HG03439 (cell line): ENCODE measurements around the gene ZC3H11A.
"Not testable (repeated sequence)": the region's sequence is repeated elsewhere in the genome, so short reads cannot be mapped to it uniquely, and the experiment has no call there.

Experiments used
- ATAC-seq: cut with Tn5 transposase; IDR thresholded peaks from one replicate; pipeline ENCODE4 v1.9.1; 2021; ENCODE audit warnings: mild to moderate bottlenecking, moderate library complexity; ENCODE audit not compliant: unreplicated experiment

The ZC3H11A gene

GRCh38 chr1:203778789-203779188, 16.6 kb upstream of the ZC3H11A start:
- ATAC-seq = no peak

- ATAC-seq = no peak
Observed at GRCh38 chr1:203781962-203782361, 13.5 kb upstream of the ZC3H11A start.

GRCh38 chr1:203789966-203790365, 5.5 kb upstream of the ZC3H11A start:
- ATAC-seq = no peak

GRCh38 chr1:203791498-203791897, 3.9 kb upstream of the ZC3H11A start:
- ATAC-seq = no peak

GRCh38 chr1:203792486-203792885, 2.9 kb upstream of the ZC3H11A start:
- no peak for ATAC-seq

GRCh38 chr1:203793561-203793960, 1.9 kb upstream of the ZC3H11A start:
- ATAC-seq = not testable (repeated sequence)

- no peak for ATAC-seq
Observed at GRCh38 chr1:203794764-203795440, 521 bp upstream of the ZC3H11A start.

- ATAC-seq = no peak
Observed at GRCh38 chr1:203796236-203796605, 798 bp downstream of the ZC3H11A start.

- ATAC-seq = no peak
Observed at GRCh38 chr1:203797216-203797615, 1.8 kb downstream of the ZC3H11A start.

GRCh38 chr1:203797948-203798655, 2.7 kb downstream of the ZC3H11A start:
- no peak for ATAC-seq

GRCh38 chr1:203799157-203799556, 3.7 kb downstream of the ZC3H11A start:
- ATAC-seq = no peak

- no peak for ATAC-seq
Observed at GRCh38 chr1:203799971-203800370, 4.5 kb downstream of the ZC3H11A start.

- ATAC-seq = no peak
Observed at GRCh38 chr1:203805689-203806088, 10.3 kb downstream of the ZC3H11A start.

- ATAC-seq = no peak
Observed at GRCh38 chr1:203807196-203807595, 11.8 kb downstream of the ZC3H11A start.

- ATAC-seq = no peak
Observed at GRCh38 chr1:203813581-203814341, 18.3 kb downstream of the ZC3H11A start.

GRCh38 chr1:203818399-203818798, 23.0 kb downstream of the ZC3H11A start:
- ATAC-seq = no peak

- ATAC-seq = no peak
Observed at GRCh38 chr1:203823306-203823705, 27.9 kb downstream of the ZC3H11A start.

- ATAC-seq = no peak
Observed at GRCh38 chr1:203826175-203826574, 30.8 kb downstream of the ZC3H11A start.

GRCh38 chr1:203828002-203828401, 32.6 kb downstream of the ZC3H11A start:
- no peak for ATAC-seq

- ATAC-seq = no peak
Observed at GRCh38 chr1:203828503-203828902, 33.1 kb downstream of the ZC3H11A start.

GRCh38 chr1:203829247-203829646, 33.8 kb downstream of the ZC3H11A start:
- not testable (repeated sequence) for ATAC-seq

GRCh38 chr1:203835476-203835875, 40.1 kb downstream of the ZC3H11A start:
- ATAC-seq = no peak
